CD4-positive, alpha-beta memory T cell (primary cell): ENCODE results near the gene SEPTIN3. TPM values are rescaled to one million over a fixed set of nuclear protein-coding genes. Genes with fewer than 3 reads are reported as not detected.

ENCODE experiments used
- CTCF ChIA-PET: fragments of 350-600 bp; sonication (Branson Sonifier 250); formaldehyde crosslinking; loops from one replicate; lab custom pipeline; 2021; ENCODE audit warnings: inconsistent platforms; ENCODE audit not compliant: partially characterized antibody; lab: Charles Lee
- POLR2A ChIA-PET: fragments of 350-600 bp; sonication (Branson Sonifier 250); formaldehyde crosslinking; loops from one replicate; lab custom pipeline; 2021; ENCODE audit not compliant: partially characterized antibody; lab: Charles Lee
- DNase-seq, 5 donors: peaks; one replicate each; pipeline versions ENCODE4 v3.0.0 to v3.0.0-alpha.2; 2020 to 2022; ENCODE audit warnings: mixed read lengths in 1 of 5
- H3K27ac ChIP-seq: one replicate; pipeline ENCODE4 v1.7.0; 2013; ENCODE audit warnings: low read depth, low read length
- H3K27me3 ChIP-seq: 2 replicates; pipeline ENCODE4 v1.7.0; 2013; ENCODE audit warnings: mild to moderate bottlenecking, low read length, moderate library complexity; ENCODE audit not compliant: insufficient read depth
- H3K36me3 ChIP-seq: 2 replicates; pipeline ENCODE4 v1.7.0; 2013; ENCODE audit warnings: mild to moderate bottlenecking, low read length, moderate library complexity; ENCODE audit not compliant: insufficient read depth
- H3K4me1 ChIP-seq: 2 replicates; pipeline ENCODE4 v1.7.0; 2013; ENCODE audit warnings: mild to moderate bottlenecking, low read length, moderate library complexity; ENCODE audit not compliant: insufficient read depth
- H3K4me3 ChIP-seq, 2 donors: one replicate each; pipeline ENCODE4 v1.7.0; 2013; ENCODE audit warnings: low read length in 2 of 2, mild to moderate bottlenecking in 1 of 2
- H3K9me3 ChIP-seq, 2 donors: one replicate each; pipeline ENCODE4 v1.7.0; 2013; ENCODE audit warnings: low read length in 2 of 2, control low read depth in 1 of 2; ENCODE audit not compliant: control insufficient read depth in 1 of 2
- H3K27ac Mint-ChIP-seq, 7 donors: one replicate each; pipeline ENCODE4 v1.8.0; 2020 to 2021; ENCODE audit warnings: mixed read lengths in 7 of 7, mild to moderate bottlenecking in 6 of 7, inconsistent platforms in 3 of 7, moderate library complexity in 3 of 7
- H3K27me3 Mint-ChIP-seq, 2 donors: one replicate each; pipeline ENCODE4 v1.8.0; 2020 to 2021; ENCODE audit warnings: mixed read lengths in 2 of 2
- H3K36me3 Mint-ChIP-seq, 2 donors: one replicate each; pipeline ENCODE4 v1.8.0; 2020 to 2021; ENCODE audit warnings: mixed read lengths in 2 of 2, inconsistent platforms in 1 of 2, mild to moderate bottlenecking in 1 of 2
- H3K4me1 Mint-ChIP-seq, 4 donors: one replicate each; pipeline ENCODE4 v1.8.0; 2020 to 2021; ENCODE audit warnings: mixed read lengths in 4 of 4, mild to moderate bottlenecking in 1 of 4
- H3K4me3 Mint-ChIP-seq, 8 donors: one replicate each; pipeline ENCODE4 v1.8.0; 2020 to 2021; ENCODE audit warnings: mixed read lengths in 8 of 8, mild to moderate bottlenecking in 7 of 8, moderate library complexity in 6 of 8, inconsistent platforms in 3 of 8
- H3K9me3 Mint-ChIP-seq, 8 donors: one replicate each; pipeline ENCODE4 v1.8.0; 2020 to 2021; ENCODE audit warnings: mixed read lengths in 8 of 8, mild to moderate bottlenecking in 5 of 8, inconsistent platforms in 3 of 8, moderate library complexity in 1 of 8
- intact Hi-C: fragments of 100-400 bp; cut with micrococcal nuclease; formaldehyde crosslinking; loops from one replicate; pipeline ENCODE4 v1.15.1; 2023
- polyA plus RNA-seq, 2 donors: library from polyadenylated mRNA; unstranded; fragments of 300-500 nt; fragmentation: Illumina TruSeq; gene quantifications; one replicate each; pipeline ENCODE4 v1.2.3, GENCODE V29; 2021
- total RNA-seq, 2 experiments: library from RNA; stranded (reverse); gene quantifications; one replicate each; pipeline ENCODE4 v1.2.3, GENCODE V29; 2021

SEPTIN3 gene
- total and polyA plus RNA-seq, 4 experiments from 2014 or later, result 0.36 to 0.81 TPM; not detected in 2

DNA sequence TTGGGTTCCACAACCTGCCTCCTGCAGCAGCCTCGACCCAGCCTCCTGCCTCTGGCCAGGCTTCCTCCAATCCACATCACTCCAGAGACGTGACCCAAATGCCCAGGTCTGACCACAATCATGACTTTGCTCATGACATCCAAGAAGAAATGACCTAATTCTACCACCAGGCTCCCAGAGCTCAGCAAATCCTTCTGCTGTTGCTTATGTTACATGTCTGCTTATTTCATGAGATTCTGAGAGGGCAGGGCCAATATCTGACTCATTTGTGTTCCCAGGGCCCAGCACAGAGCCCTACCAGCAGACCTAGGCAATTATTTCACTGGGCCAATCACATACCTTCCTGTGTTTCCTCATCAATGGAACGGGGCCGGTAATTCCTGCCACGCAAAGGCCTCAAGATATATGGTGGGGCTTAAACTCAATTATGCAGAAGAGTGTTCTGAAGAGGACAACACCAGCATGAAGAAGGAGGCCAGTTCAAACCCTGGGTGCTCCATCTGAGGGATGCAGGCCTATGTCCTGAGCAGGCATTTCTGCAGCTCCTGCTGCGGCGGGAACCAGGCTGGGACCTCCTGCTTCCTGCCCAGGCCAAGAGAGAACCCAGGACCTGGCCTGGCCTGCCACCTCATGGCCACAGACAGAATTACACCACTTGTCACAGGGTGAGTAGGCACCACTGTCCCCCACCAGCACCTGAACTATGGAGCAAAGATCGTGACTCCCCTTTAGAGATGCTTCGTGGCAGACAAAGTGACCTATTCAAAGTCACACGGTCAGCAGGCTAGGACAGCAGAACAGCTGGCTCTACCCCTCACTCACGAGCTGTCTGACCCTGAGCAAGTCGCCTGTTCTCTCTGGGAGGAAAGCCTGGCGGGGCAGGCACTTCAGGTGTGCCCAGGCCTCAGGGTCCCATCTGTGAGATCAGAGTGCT lies 28.1 kb upstream of the SEPTIN3 start:
- Histone ChIP-seq H3K27me3 (no peaks in the 10 kb centered on the region), H3K27ac (peak overlapping the region; percentile 95), H3K36me3 (no peaks in the 10 kb centered on the region), H3K9me3 (no peaks in the 10 kb centered on the region), H3K4me1 (peaks cover 40% of the 10 kb centered on the region), H3K4me3 (peak overlapping the region in 1 of 2 donors; percentile 41)
- intact Hi-C loops, result loop anchor here (1.0 to 5.0 kb wide), 12 partner anchors 15 to 474 kb away; partner anchors contain the start of genes ACO2, CCDC134, DESI1 and PHF5A
- ChIA-PET CTCF (interaction anchor here (0.5 to 8.0 kb wide), 46 partner anchors 9 to 504 kb away, joined by 3 to 143 read pairs (median 4); partner anchors contain the start of genes CCDC134, MEI1, NDUFA6 and PMM1), POLR2A (interaction anchor here (0.7 to 6.4 kb wide), 50 partner anchors 9 to 989 kb away, joined by 3 to 223 read pairs (median 5); partner anchors contain the start of genes ACO2, CCDC134, DESI1 and MEI1)
- peaks cover 36 to 61% (median 44%) of the 10 kb centered on the region in 4 donors for H3K4me1 Mint-ChIP-seq
- peak overlapping the region; percentile 98 to 100 (median 100) for H3K27ac Mint-ChIP-seq
- peak; percentile 86 to 90 (median 89) for DNase-seq
- H3K4me3 Mint-ChIP-seq, result peak overlapping the region; percentile 66 to 98 (median 92)
- H3K36me3 Mint-ChIP-seq, result peaks cover 0 to 7% of the 10 kb centered on the region in 2 donors
- no peaks in the 10 kb centered on the region for H3K27me3 Mint-ChIP-seq
- peaks cover 0 to 9% (median 0%) of the 10 kb centered on the region in 8 donors for H3K9me3 Mint-ChIP-seq

DNA sequence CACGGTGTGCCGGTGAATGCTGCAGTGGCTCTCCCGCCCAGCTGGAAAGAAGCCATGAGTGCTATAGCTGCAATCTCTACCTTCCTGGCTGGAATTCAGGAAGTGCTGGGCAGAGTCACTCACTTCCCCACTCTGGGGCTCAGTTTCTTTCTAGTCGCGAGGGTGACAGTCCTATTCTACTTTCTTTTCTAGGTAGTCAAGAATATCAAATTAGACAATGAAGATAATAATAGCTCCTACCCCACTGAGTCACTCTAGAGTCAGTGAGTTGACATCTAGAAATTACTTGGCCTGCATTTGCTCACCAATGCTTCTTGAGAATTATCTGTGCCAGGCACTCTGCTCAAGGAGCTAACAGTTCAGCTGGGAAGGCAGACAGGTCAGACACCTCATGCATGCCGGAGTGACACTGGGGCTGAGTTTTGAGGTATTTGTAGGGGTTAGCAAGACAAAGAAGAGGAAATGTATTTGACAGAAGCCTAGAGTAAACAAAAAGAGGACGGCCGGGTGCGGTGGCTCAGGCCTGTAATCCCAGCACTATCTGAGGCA lies 25.5 kb upstream of the SEPTIN3 start:
- DNase-seq, result no peak
- H3K36me3 Mint-ChIP-seq, result peaks cover 0 to 9% of the 10 kb centered on the region in 2 donors
- POLR2A ChIA-PET, result interaction anchor here (1.0 to 1.2 kb wide), 4 partner anchors 42 to 255 kb away, joined by 3 to 6 read pairs (median 4); partner anchors contain the start of genes SNU13 and SREBF2
- Histone ChIP-seq H3K27ac (no peak overlapping the region), H3K36me3 (no peaks in the 10 kb centered on the region), H3K4me1 (peaks cover 37% of the 10 kb centered on the region), H3K9me3 (no peaks in the 10 kb centered on the region), H3K4me3 (no peak overlapping the region), H3K27me3 (no peaks in the 10 kb centered on the region)
- peaks cover 27 to 60% (median 40%) of the 10 kb centered on the region in 4 donors for H3K4me1 Mint-ChIP-seq
- peak overlapping the region in 5 of 7 donors; percentile 36 to 81 (median 57) for H3K27ac Mint-ChIP-seq
- peak overlapping the region in 3 of 8 donors; percentile 10 to 79 (median 45) for H3K4me3 Mint-ChIP-seq
- CTCF ChIA-PET, result interaction anchor here (0.7 to 6.8 kb wide), 8 partner anchors 18 to 246 kb away, joined by 3 to 143 read pairs (median 8); partner anchors contain the start of genes MEI1 and TNFRSF13C
- intact Hi-C loops, result loop anchor here (5.0 kb wide), 1 partner anchor 476 kb away; the partner anchor contains the start of genes ACO2 and PHF5A
- H3K27me3 Mint-ChIP-seq, result no peaks in the 10 kb centered on the region
- H3K9me3 Mint-ChIP-seq, result peaks cover 0 to 9% (median 0%) of the 10 kb centered on the region in 8 donors

DNA sequence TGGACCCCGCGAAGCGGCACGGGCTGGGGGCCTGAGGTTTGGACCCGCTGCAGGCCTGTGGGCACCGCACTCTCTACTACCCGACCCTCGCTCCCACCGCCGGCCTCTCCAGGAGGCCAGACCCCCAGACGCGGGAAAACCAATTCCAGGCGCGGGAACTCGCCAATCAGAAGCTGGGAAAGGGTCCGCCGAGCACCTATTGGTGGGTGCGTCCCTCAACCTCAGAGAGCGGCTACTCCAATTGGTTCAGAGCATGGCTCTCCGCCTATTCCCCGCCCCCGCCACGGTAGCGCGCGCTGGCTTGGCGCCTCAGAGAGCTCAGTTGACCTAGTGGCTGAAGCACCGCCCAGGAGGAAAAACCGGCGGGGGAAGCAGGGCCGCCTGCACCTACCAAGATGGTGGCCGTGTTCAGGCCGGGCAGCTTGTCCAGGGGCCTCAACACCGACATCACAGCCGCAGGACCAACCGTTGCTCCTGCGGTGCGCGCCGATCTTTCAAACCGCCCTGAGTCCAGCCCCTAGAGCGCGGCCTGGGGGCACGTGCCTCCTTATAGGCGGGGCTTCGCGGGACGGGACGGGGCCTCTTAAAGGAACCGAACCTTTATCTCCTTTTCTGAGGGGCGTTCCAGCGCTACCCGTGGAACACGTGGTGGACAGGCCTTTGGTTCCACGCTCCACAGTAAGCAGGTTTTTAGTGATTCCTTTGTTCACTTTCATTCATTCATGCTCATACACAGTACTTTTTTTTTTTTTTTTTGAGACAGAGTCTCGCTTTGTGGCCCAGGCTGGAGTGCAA lies 22.4 kb upstream of the SEPTIN3 start, which contains the start of gene CENPM:
TSS of gene CENPM (minus strand) at position 524 of the 795 bp plus-strand sequence. CDS start at position 448, 76 bp downstream.
- H3K4me1 ChIP-seq, result peaks cover 14% of the 10 kb centered on the region
- H3K27ac Mint-ChIP-seq, result peak within 1 kb of the TSS; percentile 82 to 94 (median 89)
- peaks cover 0 to 2% of the 10 kb centered on the region in 2 donors for H3K36me3 Mint-ChIP-seq
- H3K9me3 ChIP-seq, result no peaks in the 10 kb centered on the region
- H3K4me3 Mint-ChIP-seq, result peak within 1 kb of the TSS; percentile 89 to 97 (median 92)
- intact Hi-C loops, result loop anchor here (1.0 kb wide), 1 partner anchor 10 kb away; no protein-coding TSS in a partner anchor
- no peaks in the 10 kb centered on the region for H3K9me3 Mint-ChIP-seq
- peaks cover 4 to 29% (median 12%) of the 10 kb centered on the region in 4 donors for H3K4me1 Mint-ChIP-seq
- peak; percentile 84 to 88 (median 86) for DNase-seq
- H3K4me3 ChIP-seq, result peak within 1 kb of the TSS; percentile 84 to 87
- POLR2A ChIA-PET, result interaction anchor here (0.6 to 2.7 kb wide), 19 partner anchors 18 to 887 kb away, joined by 4 to 16 read pairs (median 5); partner anchors contain the start of genes CCDC134, SMDT1, SNU13 and SREBF2
- H3K27me3 Mint-ChIP-seq, result no peaks in the 10 kb centered on the region
- H3K27ac ChIP-seq, result peak within 1 kb of the TSS; percentile 53
- H3K36me3 ChIP-seq, result no peaks in the 10 kb centered on the region
- H3K27me3 ChIP-seq, result no peaks in the 10 kb centered on the region
- CTCF ChIA-PET, result interaction anchor here (0.8 to 2.7 kb wide), 9 partner anchors 10 to 498 kb away, joined by 3 to 17 read pairs (median 5); no protein-coding TSS in a partner anchor

DNA sequence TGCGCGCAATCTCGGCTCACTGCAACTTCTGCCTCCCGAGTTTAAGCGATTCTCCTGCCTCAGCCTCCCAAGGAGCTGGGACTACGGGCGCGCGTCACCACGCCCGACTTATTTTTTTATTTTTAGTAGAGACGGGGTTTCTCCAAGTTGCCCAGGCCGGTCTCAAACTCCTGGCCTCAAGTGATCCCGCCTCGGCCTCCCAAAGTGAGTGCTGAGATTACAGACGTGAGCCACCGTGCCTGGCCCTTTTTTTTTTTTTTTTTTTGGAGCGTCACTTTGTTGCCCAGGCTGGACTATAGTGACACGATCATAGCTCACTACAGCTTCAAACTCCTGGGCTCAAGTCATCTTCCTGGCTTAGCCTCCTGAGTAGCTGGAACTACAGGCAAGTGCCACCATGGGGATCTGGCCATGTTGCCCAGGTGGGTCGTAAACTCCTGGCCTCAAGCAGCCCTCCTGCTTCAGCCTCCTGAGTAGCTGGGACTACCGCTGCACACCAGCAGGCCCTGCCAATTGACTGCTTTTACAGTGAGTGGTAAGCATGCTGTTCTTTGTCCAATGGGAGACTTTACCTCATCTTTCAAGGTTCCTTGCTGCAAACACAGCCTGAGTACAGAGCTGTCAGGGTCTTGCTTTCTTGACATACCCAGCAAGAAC lies 21.7 kb upstream of the SEPTIN3 start:
- H3K4me1 ChIP-seq, result peaks cover 14% of the 10 kb centered on the region
- peak overlapping the region; percentile 89 to 97 (median 92) for H3K4me3 Mint-ChIP-seq

DNA sequence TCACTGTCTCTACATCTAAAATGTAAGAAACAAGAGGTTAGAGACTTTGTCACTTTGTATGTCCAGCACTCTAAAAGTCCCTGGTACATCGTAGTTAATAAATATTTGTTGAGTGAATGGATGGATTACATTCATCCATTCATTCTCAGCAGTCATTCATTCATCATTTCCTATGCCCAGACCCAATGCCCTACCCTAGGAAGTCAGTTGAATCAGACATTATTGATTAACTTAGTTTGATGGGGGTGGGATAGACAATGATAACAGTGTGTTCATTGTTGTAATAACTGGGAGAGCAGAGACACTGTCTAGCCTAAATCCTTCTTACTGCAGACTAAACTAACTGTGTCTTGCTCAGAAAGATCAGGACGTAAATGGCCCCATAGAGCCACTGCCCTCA lies 21.1 kb upstream of the SEPTIN3 start:
- intact Hi-C loops, result no loop called here
- peak overlapping the region in 1 of 8 donors; percentile 92 for H3K4me3 Mint-ChIP-seq

More for the DNA sequence above, 21.7 kb upstream of the SEPTIN3 start:
- no peaks in the 10 kb centered on the region for H3K36me3 ChIP-seq
- DNase-seq, result no peak
- ChIA-PET CTCF (interaction anchor here (0.6 to 2.7 kb wide), 10 partner anchors 9 to 281 kb away, joined by 3 to 17 read pairs (median 4); no protein-coding TSS in a partner anchor), POLR2A (interaction anchor here (0.7 to 2.7 kb wide), 12 partner anchors 22 to 497 kb away, joined by 4 to 16 read pairs (median 9); partner anchors contain the start of genes CCDC134, SMDT1, SNU13 and SREBF2)
- H3K9me3 ChIP-seq, result no peaks in the 10 kb centered on the region
- H3K27me3 ChIP-seq, result no peaks in the 10 kb centered on the region
- H3K4me3 ChIP-seq, result peak overlapping the region; percentile 84 to 87
- no peaks in the 10 kb centered on the region for H3K9me3 Mint-ChIP-seq
- H3K36me3 Mint-ChIP-seq, result peaks cover 0 to 2% of the 10 kb centered on the region in 2 donors
- peak overlapping the region in 5 of 7 donors; percentile 87 to 91 (median 89) for H3K27ac Mint-ChIP-seq
- peak overlapping the region; percentile 53 for H3K27ac ChIP-seq
- no peaks in the 10 kb centered on the region for H3K27me3 Mint-ChIP-seq
- H3K4me1 Mint-ChIP-seq, result peaks cover 4 to 28% (median 12%) of the 10 kb centered on the region in 4 donors
- intact Hi-C loops, result no loop called here

More for the DNA sequence above, 21.1 kb upstream of the SEPTIN3 start:
- POLR2A ChIA-PET, result interaction anchor here (1.9 to 2.7 kb wide), 3 partner anchors 132 to 259 kb away, joined by 11 to 16 read pairs (median 11); partner anchors contain the start of genes CCDC134, SMDT1 and SNU13
- no peaks in the 10 kb centered on the region for H3K27me3 ChIP-seq
- no peak for DNase-seq
- no peaks in the 10 kb centered on the region for H3K9me3 ChIP-seq
- peak overlapping the region in 1 of 7 donors; percentile 13 for H3K27ac Mint-ChIP-seq
- H3K27me3 Mint-ChIP-seq, result no peaks in the 10 kb centered on the region
- CTCF ChIA-PET, result interaction anchor here (0.6 to 1.3 kb wide), 3 partner anchors 8 to 230 kb away, joined by 3 to 4 read pairs (median 4); no protein-coding TSS in a partner anchor
- peaks cover 4 to 28% (median 12%) of the 10 kb centered on the region in 4 donors for H3K4me1 Mint-ChIP-seq
- peaks cover 14% of the 10 kb centered on the region for H3K4me1 ChIP-seq
- no peak overlapping the region for H3K4me3 ChIP-seq
- no peaks in the 10 kb centered on the region for H3K9me3 Mint-ChIP-seq
- no peak overlapping the region for H3K27ac ChIP-seq
- no peaks in the 10 kb centered on the region for H3K36me3 ChIP-seq
- peaks cover 0 to 2% of the 10 kb centered on the region in 2 donors for H3K36me3 Mint-ChIP-seq
